ENCODE results near the gene AGBL5. TPM values are rescaled to one million over a fixed set of nuclear protein-coding genes. Genes with fewer than 3 reads are reported as not detected.

The AGBL5 gene
- total and polyA plus RNA-seq, 8 donors, result 12.0 to 54.5 (median 50.2) TPM

GRCh38 chr2:27069436-27069835, 18.0 kb downstream of the AGBL5 start:
- peaks cover 19 to 55% of the 10 kb centered on the region in 2 donors for H3K4me1 ChIP-seq
- TF ChIP-seq, protein P1, sequence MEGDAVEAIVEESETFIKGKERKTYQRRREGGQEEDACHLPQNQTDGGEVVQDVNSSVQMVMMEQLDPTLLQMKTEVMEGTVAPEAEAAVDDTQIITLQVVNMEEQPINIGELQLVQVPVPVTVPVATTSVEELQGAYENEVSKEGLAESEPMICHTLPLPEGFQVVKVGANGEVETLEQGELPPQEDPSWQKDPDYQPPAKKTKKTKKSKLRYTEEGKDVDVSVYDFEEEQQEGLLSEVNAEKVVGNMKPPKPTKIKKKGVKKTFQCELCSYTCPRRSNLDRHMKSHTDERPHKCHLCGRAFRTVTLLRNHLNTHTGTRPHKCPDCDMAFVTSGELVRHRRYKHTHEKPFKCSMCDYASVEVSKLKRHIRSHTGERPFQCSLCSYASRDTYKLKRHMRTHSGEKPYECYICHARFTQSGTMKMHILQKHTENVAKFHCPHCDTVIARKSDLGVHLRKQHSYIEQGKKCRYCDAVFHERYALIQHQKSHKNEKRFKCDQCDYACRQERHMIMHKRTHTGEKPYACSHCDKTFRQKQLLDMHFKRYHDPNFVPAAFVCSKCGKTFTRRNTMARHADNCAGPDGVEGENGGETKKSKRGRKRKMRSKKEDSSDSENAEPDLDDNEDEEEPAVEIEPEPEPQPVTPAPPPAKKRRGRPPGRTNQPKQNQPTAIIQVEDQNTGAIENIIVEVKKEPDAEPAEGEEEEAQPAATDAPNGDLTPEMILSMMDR (IDR thresholded peaks at IDR 0.05), result no peak
- H3K36me3 ChIP-seq, result peaks cover 0 to 44% of the 10 kb centered on the region in 2 donors
- DNase-seq (no peak), ATAC-seq (no peak)
- no peaks in the 10 kb centered on the region for H3K9me3 ChIP-seq
- intact Hi-C loops (cut with DNase I), result no loop called here
- no peak overlapping the region for H3K27ac ChIP-seq
- H3K4me3 ChIP-seq, result no peak overlapping the region
- H3K27me3 ChIP-seq, result no peaks in the 10 kb centered on the region

GRCh38 chr2:27069961-27070618, 18.6 kb downstream of the AGBL5 start:
- DNase-seq (no peak), ATAC-seq (no peak)
- intact Hi-C loops (cut with DNase I), result no loop called here
- Histone ChIP-seq H3K27me3 (no peaks in the 10 kb centered on the region), H3K27ac (peak overlapping the region in 1 of 2 donors; percentile 92), H3K4me1 (peaks cover 21 to 61% of the 10 kb centered on the region in 2 donors), H3K4me3 (peak overlapping the region; percentile 72 to 91), H3K9me3 (no peaks in the 10 kb centered on the region), H3K36me3 (peaks cover 0 to 39% of the 10 kb centered on the region in 2 donors)
- TF ChIP-seq, protein P1 (IDR thresholded peaks at IDR 0.05), result no peak

- DNase-seq (no peak), ATAC-seq (peak; percentile 4)
- Histone ChIP-seq H3K27me3 (no peaks in the 10 kb centered on the region), H3K4me1 (peaks cover 24 to 68% of the 10 kb centered on the region in 2 donors), H3K27ac (peak overlapping the region; percentile 85 to 92), H3K4me3 (peak overlapping the region; percentile 72 to 91), H3K9me3 (no peaks in the 10 kb centered on the region), H3K36me3 (peaks cover 0 to 38% of the 10 kb centered on the region in 2 donors)
- intact Hi-C loops (cut with DNase I), result no loop called here
- TF ChIP-seq, protein P1 (IDR thresholded peaks at IDR 0.05), result no peak
These were observed 19.3 kb downstream of the AGBL5 start for GRCh38 chr2:27070653-27071276.

- intact Hi-C loops (cut with DNase I), result no loop called here
- no peaks in the 10 kb centered on the region for H3K27me3 ChIP-seq
- peaks cover 24 to 71% of the 10 kb centered on the region in 2 donors for H3K4me1 ChIP-seq
- H3K9me3 ChIP-seq, result no peaks in the 10 kb centered on the region
- peak within 1 kb of the TSS; percentile 72 to 91 for H3K4me3 ChIP-seq
- peak; percentile 94 to 99 (median 96) for DNase-seq
- ATAC-seq, result peak; percentile 98
- TF ChIP-seq, protein P1 (IDR thresholded peaks at IDR 0.05), result no peak
- H3K36me3 ChIP-seq, result peaks cover 0 to 34% of the 10 kb centered on the region in 2 donors
- H3K27ac ChIP-seq, result peak within 1 kb of the TSS; percentile 85 to 92
These were observed 20.0 kb downstream of the AGBL5 start, which contains the start of gene OST4 for GRCh38 chr2:27071277-27071989. TSS of gene OST4 (minus strand) at chr2:27071654.
